GM18867 (cell line): ENCODE measurements around the gene P3H1.

ENCODE experiments used
- ATAC-seq: cut with Tn5 transposase; IDR thresholded peaks from one replicate; pipeline ENCODE4 v1.9.1; 2021; ENCODE audit warnings: mild to moderate bottlenecking, moderate library complexity; ENCODE audit not compliant: unreplicated experiment

The P3H1 gene

GRCh38 chr1:42746436-42747105, 20.3 kb downstream of the P3H1 start:
- ATAC-seq: no peak

- ATAC-seq: no peak
Observed at GRCh38 chr1:42745851-42746250, 21.0 kb downstream of the P3H1 start.

- ATAC-seq: no peak
Observed at GRCh38 chr1:42744148-42744413, 22.7 kb downstream of the P3H1 start.

GRCh38 chr1:42743317-42744147, 23.3 kb downstream of the P3H1 start:
- no peak for ATAC-seq

- ATAC-seq: no peak
Observed at GRCh38 chr1:42742617-42743316, 24.1 kb downstream of the P3H1 start.

GRCh38 chr1:42742141-42742540, 24.7 kb downstream of the P3H1 start:
- no peak for ATAC-seq

- ATAC-seq: no peak
Observed at GRCh38 chr1:42741706-42742105, 25.1 kb downstream of the P3H1 start.

GRCh38 chr1:42740851-42741580, 25.8 kb downstream of the P3H1 start:
- ATAC-seq: no peak

GRCh38 chr1:42739753-42740700, 26.8 kb downstream of the P3H1 start, which contains the start of gene CLDN19:
Gene CLDN19, minus strand, starts transcription at chr1:42740236. Its CDS starts 173 bp downstream, at chr1:42740063.
- ATAC-seq: no peak

- no peak for ATAC-seq
Observed at GRCh38 chr1:42738678-42739226, 28.1 kb downstream of the P3H1 start.

GRCh38 chr1:42737986-42738677, 28.7 kb downstream of the P3H1 start:
- ATAC-seq: no peak

GRCh38 chr1:42737257-42737656, 29.6 kb downstream of the P3H1 start:
- no peak for ATAC-seq

- no peak for ATAC-seq
Observed at GRCh38 chr1:42736571-42737200, 30.1 kb downstream of the P3H1 start.

GRCh38 chr1:42736152-42736551, 30.7 kb downstream of the P3H1 start:
- no peak for ATAC-seq

GRCh38 chr1:42735477-42736105, 31.2 kb downstream of the P3H1 start:
- no peak for ATAC-seq

- no peak for ATAC-seq
Observed at GRCh38 chr1:42735056-42735455, 31.8 kb downstream of the P3H1 start.

- no peak for ATAC-seq
Observed at GRCh38 chr1:42734201-42735035, 32.4 kb downstream of the P3H1 start.
